Psoas muscle (tissue), 8 donors: ENCODE data around the gene ZNF618. TPM values are rescaled to one million over a fixed set of nuclear protein-coding genes. Genes with fewer than 3 reads are reported as not detected.

Experiments used
- ATAC-seq, 4 donors: fragments of 200-7000 bp; cut with Tn5 transposase; one replicate each; pipeline ENCODE4 v1.9.1; 2020; ENCODE audit warnings: moderate library complexity in 3 of 4, mild to moderate bottlenecking in 2 of 4
- DNase-seq, 2 donors: peaks; one replicate each; pipeline ENCODE4 v3.0.0-alpha.2; 2020
- H3K27ac ChIP-seq: fragments of 200-600 bp; one replicate; pipeline ENCODE4 v1.8.0; 2022
- H3K27me3 ChIP-seq, 3 donors: fragments of 200-600 bp in 1 of 3; one replicate each; pipeline versions ENCODE4 v1.6.1 to v1.8.0; 2013 to 2022; ENCODE audit warnings: low read length in 2 of 3, mild to moderate bottlenecking in 2 of 3, moderate library complexity in 1 of 3; ENCODE audit not compliant: insufficient read depth in 3 of 3
- H3K36me3 ChIP-seq, 2 donors: fragments of 200-600 bp in 1 of 2; one replicate each; pipeline versions ENCODE4 v1.6.1 to v1.8.0; 2013 to 2022; ENCODE audit warnings: low read depth in 1 of 2, mild to moderate bottlenecking in 1 of 2, moderate library complexity in 1 of 2; ENCODE audit not compliant: insufficient read depth in 1 of 2
- H3K4me1 ChIP-seq: fragments of 200-600 bp; one replicate; pipeline ENCODE4 v1.8.0; 2022
- H3K4me3 ChIP-seq: fragments of 200-600 bp; one replicate; pipeline ENCODE4 v1.8.0; 2022; ENCODE audit warnings: mild to moderate bottlenecking
- H3K9me3 ChIP-seq: fragments of 200-600 bp; one replicate; pipeline ENCODE4 v1.8.0; 2022
- WGBS, 3 donors: extraction: QIAGEN DNeasy Blood & Tissue Kit; methylation state at CpG; one replicate each; pipeline versions ENCODE4 v1.1.6 to v1.1.7; 2013; 5-methylcytosine and 5-hydroxymethylcytosine counted together
- intact Hi-C, 2 donors: fragments of 100-400 bp; cut with DNase I; formaldehyde crosslinking; loops; one replicate each; pipeline versions ENCODE4 v1.11.0 to v1.14.2; 2022
- polyA plus RNA-seq, 3 donors: library from polyadenylated mRNA; stranded (reverse); fragments of 200-250 nt; gene quantifications; one replicate each; pipeline ENCODE4 v1.2.3, GENCODE V29; 2013
- total RNA-seq, 4 donors: library from RNA; stranded (reverse); fragmentation: NEBNext Ultra II Directional in 2 of 4; extraction: Animal tissue kit (Norgen Biotek cat#: 25700) in 2 of 4; gene quantifications; one replicate each; pipeline versions ENCODE4 v1.2.1 to v1.2.4, GENCODE V29; 2021 to 2023
- TF ChIP-seq, protein P1 (sequence below): fragments of 200-600 bp; IDR thresholded peaks from one replicate; pipeline ENCODE4 v1.8.0; 2022; ENCODE audit warnings: antibody characterized with exemption
- donor health status: healthy with polysubstance abuse.
- donor health status: DM: no; HTN: no; CAD: no; lungs with moderate emphysema.
- donor health status: Bipolar disorder and iron deficiency.
- donor health status: healthy.
- donor health status: DM: yes; HTN: yes; CAD: no.
- donor health status: DM: no; HTN: no; CAD: no.
- donor health status: DM: no; HTN: no; CAD: no.
- donor health status: DM: yes; HTN: yes; CAD: no.

Gene ZNF618
- total and polyA plus RNA-seq, 7 donors = 0.31 to 2.7 (median 1.2) TPM

DNA sequence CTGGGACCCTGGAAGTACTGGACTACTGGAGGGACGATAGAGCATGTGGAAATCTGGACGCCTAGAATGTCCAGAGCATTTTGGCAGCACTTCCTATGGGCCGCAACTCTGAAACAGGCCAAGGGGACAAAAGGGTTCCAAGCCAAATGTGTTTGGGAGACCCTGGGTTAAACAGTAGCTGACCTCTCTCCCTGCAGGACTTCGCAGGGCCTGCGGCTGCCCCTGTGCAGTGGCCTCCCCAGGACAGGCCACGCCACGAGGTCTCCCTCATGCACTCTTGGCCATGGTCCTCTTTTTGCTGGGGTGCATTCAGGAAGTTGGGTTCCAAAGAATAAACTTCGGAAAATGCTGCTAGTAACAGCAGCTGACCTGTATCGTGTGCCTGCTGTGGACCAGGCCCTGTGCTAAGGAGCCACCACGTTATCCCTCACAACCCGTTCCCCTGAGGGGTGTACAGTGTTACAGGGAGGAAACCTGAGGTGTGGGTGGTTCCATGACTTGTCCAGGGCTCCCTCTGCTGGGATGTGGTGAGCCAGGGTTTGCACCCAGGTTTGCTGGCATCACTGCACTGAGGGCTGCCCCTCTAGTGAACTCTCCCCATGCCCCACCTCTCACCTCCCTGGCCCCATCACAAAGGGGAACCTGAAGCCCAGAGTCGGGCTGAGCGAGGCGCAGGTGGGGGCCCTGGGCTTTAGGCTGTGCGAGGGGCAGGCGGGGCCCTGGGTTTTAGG lies 122.6 kb downstream of the ZNF618 start:
- no peak for DNase-seq
- peaks cover 9% of the 10 kb centered on the region for H3K4me1 ChIP-seq
- no peak for ATAC-seq
- WGBS, 3 donors = 74 to 87% (median 77%) methylated on average over 16 of the region's 16 CpGs
- intact Hi-C loops = no loop called here
- H3K36me3 ChIP-seq = no peaks in the 10 kb centered on the region
- H3K27me3 ChIP-seq = no peaks in the 10 kb centered on the region
- no peaks in the 10 kb centered on the region for H3K9me3 ChIP-seq
- no peak overlapping the region for H3K27ac ChIP-seq
- H3K4me3 ChIP-seq = no peak overlapping the region
- TF ChIP-seq, protein P1, sequence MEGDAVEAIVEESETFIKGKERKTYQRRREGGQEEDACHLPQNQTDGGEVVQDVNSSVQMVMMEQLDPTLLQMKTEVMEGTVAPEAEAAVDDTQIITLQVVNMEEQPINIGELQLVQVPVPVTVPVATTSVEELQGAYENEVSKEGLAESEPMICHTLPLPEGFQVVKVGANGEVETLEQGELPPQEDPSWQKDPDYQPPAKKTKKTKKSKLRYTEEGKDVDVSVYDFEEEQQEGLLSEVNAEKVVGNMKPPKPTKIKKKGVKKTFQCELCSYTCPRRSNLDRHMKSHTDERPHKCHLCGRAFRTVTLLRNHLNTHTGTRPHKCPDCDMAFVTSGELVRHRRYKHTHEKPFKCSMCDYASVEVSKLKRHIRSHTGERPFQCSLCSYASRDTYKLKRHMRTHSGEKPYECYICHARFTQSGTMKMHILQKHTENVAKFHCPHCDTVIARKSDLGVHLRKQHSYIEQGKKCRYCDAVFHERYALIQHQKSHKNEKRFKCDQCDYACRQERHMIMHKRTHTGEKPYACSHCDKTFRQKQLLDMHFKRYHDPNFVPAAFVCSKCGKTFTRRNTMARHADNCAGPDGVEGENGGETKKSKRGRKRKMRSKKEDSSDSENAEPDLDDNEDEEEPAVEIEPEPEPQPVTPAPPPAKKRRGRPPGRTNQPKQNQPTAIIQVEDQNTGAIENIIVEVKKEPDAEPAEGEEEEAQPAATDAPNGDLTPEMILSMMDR = no peak

DNA sequence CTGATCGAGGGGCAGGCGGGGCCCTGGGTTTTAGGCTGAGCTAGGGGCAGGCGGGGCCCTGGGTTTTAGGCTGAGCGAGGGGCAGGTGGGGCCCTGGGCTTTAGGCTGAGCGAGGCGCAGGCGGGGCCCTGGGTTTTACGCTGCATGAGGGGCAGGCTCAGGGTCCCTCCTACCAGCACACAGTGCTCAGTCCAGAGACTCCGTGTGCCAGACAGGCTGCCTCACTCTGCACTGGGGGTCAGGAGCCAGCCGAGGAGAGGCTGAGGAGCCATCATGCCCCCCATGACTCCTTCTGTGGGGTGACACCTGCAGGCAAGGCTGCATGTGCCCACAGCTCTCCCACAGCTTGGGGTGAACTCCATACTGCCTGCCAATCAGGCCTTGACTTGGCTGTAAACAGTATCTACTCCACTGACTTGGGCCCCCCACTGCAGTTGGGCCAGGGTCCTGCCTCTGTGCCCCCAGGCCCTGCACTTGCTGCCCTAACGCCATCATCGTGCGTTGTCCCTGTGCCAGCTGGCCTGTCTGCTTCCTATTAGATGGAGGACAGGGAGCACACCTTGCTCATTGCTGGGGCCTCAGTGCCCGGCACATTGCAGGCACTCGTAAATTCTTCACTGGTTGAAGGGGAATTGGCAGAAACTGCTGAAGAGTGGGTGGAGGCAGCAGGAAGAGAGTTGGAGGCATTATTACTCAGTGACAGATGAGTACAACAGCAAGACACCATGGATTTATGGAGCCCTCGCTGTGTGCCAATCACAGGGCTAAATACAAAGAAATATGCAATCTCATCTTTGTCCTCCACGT lies 123.3 kb downstream of the ZNF618 start:
- H3K4me3 ChIP-seq = no peak overlapping the region
- H3K36me3 ChIP-seq = no peaks in the 10 kb centered on the region
- DNase-seq (no peak), ATAC-seq (peak; percentile 36 to 85 (median 76))
- H3K27ac ChIP-seq = no peak overlapping the region
- TF ChIP-seq, protein P1 = no peak
- no peaks in the 10 kb centered on the region for H3K9me3 ChIP-seq
- peaks cover 1% of the 10 kb centered on the region for H3K4me1 ChIP-seq
- intact Hi-C loops = loop anchor here in 1 of 2 donors (2.0 kb wide), 1 partner anchor 19 kb away; no protein-coding TSS in a partner anchor
- WGBS, 3 donors = 85 to 87% (median 85%) methylated on average over 16 to 17 of the region's 17 CpGs
- H3K27me3 ChIP-seq = no peaks in the 10 kb centered on the region

- Histone ChIP-seq H3K27ac (no peak overlapping the region), H3K4me1 (no peaks in the 10 kb centered on the region), H3K27me3 (no peaks in the 10 kb centered on the region), H3K9me3 (no peaks in the 10 kb centered on the region), H3K4me3 (no peak overlapping the region), H3K36me3 (no peaks in the 10 kb centered on the region)
- no peak for DNase-seq
- 81 to 84% (median 82%) methylated on average over 13 of the region's 13 CpGs for WGBS, 3 donors
- TF ChIP-seq, protein P1 = no peak
- intact Hi-C loops = loop anchor here in 1 of 2 donors (2.0 kb wide), 1 partner anchor 19 kb away; no protein-coding TSS in a partner anchor
- ATAC-seq = peak in 2 of 4 donors; percentile 23 to 73
Measured at GRCh38 chr9:114000063-114000454, 124.0 kb downstream of the ZNF618 start.

DNA sequence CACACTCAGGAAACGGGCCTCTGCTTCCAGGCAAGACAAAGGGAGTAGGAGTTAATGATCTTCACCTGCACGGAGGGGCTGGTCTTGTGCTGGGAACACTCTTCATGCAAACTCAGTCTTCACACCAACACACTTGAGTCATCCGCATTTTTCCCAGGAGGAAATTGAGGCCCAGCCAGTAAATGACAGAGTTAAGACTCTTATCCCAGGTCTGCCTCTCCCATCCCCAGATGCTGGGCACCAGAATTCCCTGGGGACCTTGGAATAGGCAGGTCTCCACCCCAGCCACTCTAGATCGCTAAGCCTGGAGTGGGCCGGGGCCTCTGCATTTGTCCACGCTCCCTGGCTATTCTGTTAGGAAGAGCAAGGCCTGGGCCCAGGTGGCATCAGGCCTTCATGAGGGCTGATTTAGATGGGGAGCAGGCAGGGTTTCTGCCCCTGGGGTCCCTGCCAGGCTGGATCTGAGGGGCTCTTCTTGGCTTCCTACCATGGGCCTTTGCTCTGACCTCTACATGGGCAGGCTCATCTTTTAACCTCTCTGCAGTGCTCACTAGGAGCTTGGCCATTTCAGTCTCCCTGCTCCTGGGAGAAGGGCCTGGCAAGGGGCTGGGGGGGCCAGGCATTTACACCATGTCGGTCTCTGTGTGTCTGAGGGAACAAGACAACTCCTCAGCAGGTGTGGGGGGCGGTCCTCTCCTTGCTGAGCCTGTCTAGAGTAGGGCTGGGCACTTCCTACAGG lies 124.7 kb downstream of the ZNF618 start:
- intact Hi-C loops = loop anchor here in 1 of 2 donors (2.0 kb wide), 1 partner anchor 20 kb away; no protein-coding TSS in a partner anchor
- Histone ChIP-seq H3K27me3 (no peaks in the 10 kb centered on the region), H3K4me3 (no peak overlapping the region), H3K9me3 (no peaks in the 10 kb centered on the region), H3K27ac (no peak overlapping the region), H3K4me1 (no peaks in the 10 kb centered on the region), H3K36me3 (no peaks in the 10 kb centered on the region)
- WGBS, 3 donors = 90 to 96% (median 92%) methylated on average over 8 of the region's 8 CpGs
- DNase-seq = no peak
- no peak for ATAC-seq
- TF ChIP-seq, protein P1 = no peak
